GM23248 (cell line): ENCODE measurements around the gene CDC42SE2.

Experiments used
- EZH2 ChIP-seq: fragments of 200-600 bp; sonication (generic); IDR thresholded peaks from 2 replicates; pipeline ENCODE4 v1.6.1; 2018; ENCODE audit warnings: antibody characterized with exemption, mild to moderate bottlenecking; ENCODE audit not compliant: insufficient read depth, poor library complexity, severe bottlenecking
- EZH2phosphoT487 ChIP-seq: fragments of 200-600 bp; sonication (generic); IDR thresholded peaks from 2 replicates; pipeline ENCODE4 v1.6.1; 2018; ENCODE audit warnings: antibody characterized with exemption, moderate library complexity, mild to moderate bottlenecking, low read depth; ENCODE audit not compliant: insufficient read depth

GRCh38 chr5:131357739-131358561 is 94.1 kb downstream of the CDC42SE2 start:
- TF ChIP-seq EZH2, result no peak
- TF ChIP-seq EZH2phosphoT487, result no peak
